Fibroblast of villous mesenchyme (primary cell): ENCODE data around the gene TTC7B. TPM values are rescaled to one million over a fixed set of nuclear protein-coding genes. Genes with fewer than 3 reads are reported as not detected.

Experiments used
- DNase-seq: peaks from one replicate; pipeline ENCODE4 v3.0.0-alpha.2; 2010; ENCODE audit warnings: low read depth
- H3K4me3 ChIP-seq: 2 replicates; pipeline ENCODE4 v1.5.1; 2011; ENCODE audit warnings: low read depth, mild to moderate bottlenecking, low read length
- total RNA-seq: library from RNA; depleted of rRNA; stranded (reverse); fragments of >200 nt; gene quantifications from 2 replicates; pipeline ENCODE4 v1.2.3, GENCODE V29; 2012
- TF ChIP-seq, protein P1 (sequence below): IDR thresholded peaks from 2 replicates; pipeline ENCODE4 v1.5.1; 2012; ENCODE audit warnings: low read depth, mild to moderate bottlenecking, low read length; ENCODE audit not compliant: insufficient read depth

Gene TTC7B
- total RNA-seq, 1 donor: 16.8 TPM

DNA sequence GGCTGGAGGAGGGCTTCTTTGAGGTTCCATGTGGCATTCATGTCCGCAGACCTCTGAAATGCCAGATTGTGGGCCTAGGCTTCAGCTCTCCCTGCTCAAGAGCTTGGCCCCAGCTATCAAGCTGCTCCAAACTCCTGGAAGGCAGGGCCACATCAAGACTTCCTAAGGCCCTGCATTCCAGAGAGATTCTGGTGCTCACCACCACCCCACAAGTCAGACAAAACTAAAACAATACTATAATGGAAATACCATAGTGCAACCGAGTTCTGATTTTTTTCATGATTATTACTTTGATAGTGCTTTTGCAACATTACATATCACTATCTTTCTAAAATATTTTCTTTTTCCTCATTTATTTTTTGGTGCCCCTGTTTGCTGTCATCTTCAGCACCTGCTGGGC is 333.1 kb downstream of the TTC7B start:
- TF ChIP-seq, protein P1, sequence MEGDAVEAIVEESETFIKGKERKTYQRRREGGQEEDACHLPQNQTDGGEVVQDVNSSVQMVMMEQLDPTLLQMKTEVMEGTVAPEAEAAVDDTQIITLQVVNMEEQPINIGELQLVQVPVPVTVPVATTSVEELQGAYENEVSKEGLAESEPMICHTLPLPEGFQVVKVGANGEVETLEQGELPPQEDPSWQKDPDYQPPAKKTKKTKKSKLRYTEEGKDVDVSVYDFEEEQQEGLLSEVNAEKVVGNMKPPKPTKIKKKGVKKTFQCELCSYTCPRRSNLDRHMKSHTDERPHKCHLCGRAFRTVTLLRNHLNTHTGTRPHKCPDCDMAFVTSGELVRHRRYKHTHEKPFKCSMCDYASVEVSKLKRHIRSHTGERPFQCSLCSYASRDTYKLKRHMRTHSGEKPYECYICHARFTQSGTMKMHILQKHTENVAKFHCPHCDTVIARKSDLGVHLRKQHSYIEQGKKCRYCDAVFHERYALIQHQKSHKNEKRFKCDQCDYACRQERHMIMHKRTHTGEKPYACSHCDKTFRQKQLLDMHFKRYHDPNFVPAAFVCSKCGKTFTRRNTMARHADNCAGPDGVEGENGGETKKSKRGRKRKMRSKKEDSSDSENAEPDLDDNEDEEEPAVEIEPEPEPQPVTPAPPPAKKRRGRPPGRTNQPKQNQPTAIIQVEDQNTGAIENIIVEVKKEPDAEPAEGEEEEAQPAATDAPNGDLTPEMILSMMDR: no peak
- no peak overlapping the region for H3K4me3 ChIP-seq
- DNase-seq: no peak

DNA sequence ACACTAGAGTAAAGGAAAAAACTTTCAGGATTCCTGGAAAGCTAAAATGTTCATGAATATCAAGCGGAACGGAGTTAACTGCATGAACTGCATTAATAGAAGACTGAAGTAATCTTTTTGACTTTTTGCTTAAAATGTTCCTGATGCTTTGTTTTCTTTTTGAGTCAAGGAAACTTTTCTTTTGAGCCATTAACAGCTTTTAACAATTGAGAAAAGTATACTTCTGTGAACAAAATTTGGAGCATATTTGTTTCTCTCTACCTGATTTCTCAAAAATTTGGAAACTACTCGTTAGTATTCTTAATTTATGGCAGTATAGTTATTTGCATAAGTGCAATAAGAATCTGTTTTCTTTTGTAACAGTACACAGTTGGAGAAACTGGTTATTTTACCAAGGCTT is 340.9 kb downstream of the TTC7B start:
- DNase-seq: no peak
- H3K4me3 ChIP-seq: no peak overlapping the region
- TF ChIP-seq, protein P1: no peak

Other genes starting within 250 kb of the TTC7B start
- gene RPS6KA5, start 244.2 kb upstream of the TTC7B start, total RNA-seq: 0.86 and 0.97 TPM in 2 replicates